GM21515 (cell line): ENCODE data around the gene COX7B.
"Not testable (repeated sequence)": the region's sequence is repeated elsewhere in the genome, so short reads cannot be mapped to it uniquely, and the experiment has no call there.

ENCODE experiments used
- ATAC-seq: cut with Tn5 transposase; IDR thresholded peaks from one replicate; pipeline ENCODE4 v1.9.1; 2021; ENCODE audit not compliant: unreplicated experiment

Gene COX7B

GRCh38 chrX:77945031-77945430 lies 45.8 kb downstream of the COX7B start:
- ATAC-seq = not testable (repeated sequence)

GRCh38 chrX:77945910-77946545 lies 46.8 kb downstream of the COX7B start:
- no peak for ATAC-seq

GRCh38 chrX:77946571-77946970 lies 47.3 kb downstream of the COX7B start:
- ATAC-seq = no peak

- ATAC-seq = no peak
These were observed 50.6 kb downstream of the COX7B start for GRCh38 chrX:77949840-77950239.

GRCh38 chrX:77952173-77952572 lies 52.9 kb downstream of the COX7B start:
- no peak for ATAC-seq

GRCh38 chrX:77953302-77953701 lies 54.0 kb downstream of the COX7B start:
- ATAC-seq = no peak

- no peak for ATAC-seq
These were observed 54.4 kb downstream of the COX7B start for GRCh38 chrX:77953708-77954107.
